ENCODE measurements around the gene MAN1A2. TPM values are rescaled to one million over a fixed set of nuclear protein-coding genes. Genes with fewer than 3 reads are reported as not detected.

Gene MAN1A2
- polyA plus RNA-seq, 1 donor from 2014 or later: 25.0 TPM

GRCh38 chr1:117573386-117574023, 206.3 kb downstream of the MAN1A2 start:
- H3K27ac ChIP-seq (ENCODE audit: low read length): no peak overlapping the region
- H3K9me3 ChIP-seq (ENCODE audit: low read length): no peaks in the 10 kb centered on the region
- H2AFZ ChIP-seq (ENCODE audit: low read depth, low read length): no peak overlapping the region
- no peaks in the 10 kb centered on the region for H3K27me3 ChIP-seq (ENCODE audit: insufficient read depth, low read depth, low read length)
- no peak overlapping the region for H3K4me3 ChIP-seq (ENCODE audit: low read length)
- no peak overlapping the region for H3K9ac ChIP-seq (ENCODE audit: low read length)
- H3F3A ChIP-seq (ENCODE audit: insufficient read depth, low read length, poor library complexity, severe bottlenecking): no peaks in the 10 kb centered on the region
- no peaks in the 10 kb centered on the region for H3K79me2 ChIP-seq (replicated peaks; ENCODE audit: insufficient read depth, low read length)
- no peak for TF ChIP-seq TAF1 (IDR thresholded peaks at IDR 0.05; ENCODE audit: low read depth)
- no peak for TF ChIP-seq EZH2 (IDR thresholded peaks at IDR 0.05; ENCODE audit: borderline replicate concordance, insufficient read depth, low read length, poor library complexity, severe bottlenecking)
- no peak for TF ChIP-seq POLR2AphosphoS5 (IDR thresholded peaks at IDR 0.05)
- no peak for TF ChIP-seq SMC3 (conservative IDR thresholded peaks at IDR 0.05; ENCODE audit: poor library complexity)
- no peak for TF ChIP-seq EP300 (conservative IDR thresholded peaks at IDR 0.05; ENCODE audit: poor library complexity, severe bottlenecking)
- no peak for TF ChIP-seq MXI1 (conservative IDR thresholded peaks at IDR 0.05; ENCODE audit: poor library complexity, severe bottlenecking)
- no peak for TF ChIP-seq CTCF (IDR thresholded peaks at IDR 0.05; ENCODE audit: poor library complexity, severe bottlenecking)
- TF ChIP-seq RAD21 (conservative IDR thresholded peaks at IDR 0.05): no peak
- no peak for TF ChIP-seq REST (IDR thresholded peaks at IDR 0.05; ENCODE audit: borderline replicate concordance)
- H3K4me2 ChIP-seq (ENCODE audit: low read length): no peak overlapping the region
- H3K36me3 ChIP-seq (ENCODE audit: insufficient read depth, low read length): no peaks in the 10 kb centered on the region
- no peaks in the 10 kb centered on the region for H4K20me1 ChIP-seq (ENCODE audit: insufficient read depth)
- H3K9me2 ChIP-seq (ENCODE audit: insufficient read depth, low read length): no peaks in the 10 kb centered on the region

- Histone ChIP-seq H3K36me3 (ENCODE audit: insufficient read depth, low read length) (no peaks in the 10 kb centered on the region), H3K27me3 (ENCODE audit: insufficient read depth, low read depth, low read length) (no peaks in the 10 kb centered on the region), H3F3A (ENCODE audit: insufficient read depth, low read length, poor library complexity, severe bottlenecking) (no peaks in the 10 kb centered on the region), H2AFZ (ENCODE audit: low read depth, low read length) (no peak overlapping the region), H3K4me3 (ENCODE audit: low read length) (no peak overlapping the region), H3K9ac (ENCODE audit: low read length) (no peak overlapping the region), H4K20me1 (ENCODE audit: insufficient read depth) (no peaks in the 10 kb centered on the region), H3K9me3 (ENCODE audit: low read length) (no peaks in the 10 kb centered on the region), H3K9me2 (ENCODE audit: insufficient read depth, low read length) (no peaks in the 10 kb centered on the region), H3K79me2 (replicated peaks; ENCODE audit: insufficient read depth, low read length) (no peaks in the 10 kb centered on the region), H3K4me2 (ENCODE audit: low read length) (no peak overlapping the region), H3K27ac (ENCODE audit: low read length) (no peak overlapping the region)
- no peak for TF ChIP-seq CTCF (IDR thresholded peaks at IDR 0.05; ENCODE audit: poor library complexity, severe bottlenecking)
Measured at GRCh38 chr1:117574161-117574835, 207.0 kb downstream of the MAN1A2 start.
